Dendritic cell treated with granulocyte-macrophage colony-stimulating factor and Interleukin-4, amounts not matched to agents 40 ng/mL and 50 ng/mL, for 4 days (primary cell): ENCODE measurements around the gene WSCD2.

Experiments
- H3K27ac Mint-ChIP-seq: one replicate; pipeline ENCODE4 v1.8.0; 2022; ENCODE audit warnings: mild to moderate bottlenecking, mixed read lengths
- H3K27me3 Mint-ChIP-seq: one replicate; pipeline ENCODE4 v1.8.0; 2022; ENCODE audit warnings: mild to moderate bottlenecking, mixed read lengths
- H3K36me3 Mint-ChIP-seq: one replicate; pipeline ENCODE4 v1.8.0; 2022; ENCODE audit warnings: low read depth, mixed read lengths
- H3K4me1 Mint-ChIP-seq: one replicate; pipeline ENCODE4 v1.8.0; 2022; ENCODE audit warnings: low read depth, mixed read lengths
- H3K4me3 Mint-ChIP-seq: one replicate; pipeline ENCODE4 v1.8.0; 2022; ENCODE audit warnings: mild to moderate bottlenecking, moderate library complexity, mixed read lengths
- H3K9me3 Mint-ChIP-seq: one replicate; pipeline ENCODE4 v1.8.0; 2022; ENCODE audit warnings: mixed read lengths
- intact Hi-C: fragments of 100-400 bp; cut with micrococcal nuclease; formaldehyde crosslinking; loops from one replicate; pipeline ENCODE4 v1.15.0; 2022

The WSCD2 gene

GRCh38 chr12:108237272-108237671, 108.2 kb downstream of the WSCD2 start:
- Mint-ChIP-seq H3K9me3 (no peaks in the 10 kb centered on the region), H3K27me3 (peaks cover 48% of the 10 kb centered on the region), H3K36me3 (no peaks in the 10 kb centered on the region), H3K4me3 (no peak overlapping the region), H3K4me1 (no peaks in the 10 kb centered on the region), H3K27ac (no peak overlapping the region)
- intact Hi-C loops: no loop called here

- intact Hi-C loops: no loop called here
- peaks cover 48% of the 10 kb centered on the region for H3K27me3 Mint-ChIP-seq
- H3K36me3 Mint-ChIP-seq: no peaks in the 10 kb centered on the region
- no peaks in the 10 kb centered on the region for H3K9me3 Mint-ChIP-seq
- no peak overlapping the region for H3K27ac Mint-ChIP-seq
- H3K4me3 Mint-ChIP-seq: no peak overlapping the region
- H3K4me1 Mint-ChIP-seq: no peaks in the 10 kb centered on the region
Measured at GRCh38 chr12:108238474-108238873, 109.4 kb downstream of the WSCD2 start.

GRCh38 chr12:108239378-108239777, 110.3 kb downstream of the WSCD2 start:
- Mint-ChIP-seq H3K27ac (no peak overlapping the region), H3K36me3 (no peaks in the 10 kb centered on the region), H3K4me3 (no peak overlapping the region), H3K4me1 (no peaks in the 10 kb centered on the region), H3K27me3 (peaks cover 49% of the 10 kb centered on the region), H3K9me3 (no peaks in the 10 kb centered on the region)
- intact Hi-C loops: no loop called here

GRCh38 chr12:108240027-108240785, 111.1 kb downstream of the WSCD2 start:
- intact Hi-C loops: no loop called here
- no peaks in the 10 kb centered on the region for H3K9me3 Mint-ChIP-seq
- H3K4me1 Mint-ChIP-seq: no peaks in the 10 kb centered on the region
- H3K27ac Mint-ChIP-seq: no peak overlapping the region
- H3K36me3 Mint-ChIP-seq: no peaks in the 10 kb centered on the region
- H3K4me3 Mint-ChIP-seq: no peak overlapping the region
- H3K27me3 Mint-ChIP-seq: peaks cover 46% of the 10 kb centered on the region

GRCh38 chr12:108240928-108241327, 111.8 kb downstream of the WSCD2 start:
- Mint-ChIP-seq H3K9me3 (no peaks in the 10 kb centered on the region), H3K4me3 (no peak overlapping the region), H3K4me1 (no peaks in the 10 kb centered on the region)

GRCh38 chr12:108241986-108242703, 113.1 kb downstream of the WSCD2 start:
- no peak overlapping the region for H3K27ac Mint-ChIP-seq
- H3K36me3 Mint-ChIP-seq: no peaks in the 10 kb centered on the region
- intact Hi-C loops: no loop called here
- H3K4me3 Mint-ChIP-seq: no peak overlapping the region
- H3K4me1 Mint-ChIP-seq: no peaks in the 10 kb centered on the region
- no peaks in the 10 kb centered on the region for H3K9me3 Mint-ChIP-seq
- H3K27me3 Mint-ChIP-seq: peaks cover 41% of the 10 kb centered on the region

More at GRCh38 chr12:108240928-108241327, 111.8 kb downstream of the WSCD2 start:
- H3K36me3 Mint-ChIP-seq: no peaks in the 10 kb centered on the region
- intact Hi-C loops: no loop called here
- H3K27me3 Mint-ChIP-seq: peaks cover 45% of the 10 kb centered on the region
- H3K27ac Mint-ChIP-seq: no peak overlapping the region

- intact Hi-C loops: no loop called here
- no peak overlapping the region for H3K4me3 Mint-ChIP-seq
- H3K4me1 Mint-ChIP-seq: no peaks in the 10 kb centered on the region
- H3K36me3 Mint-ChIP-seq: no peaks in the 10 kb centered on the region
- H3K27ac Mint-ChIP-seq: no peak overlapping the region
- H3K27me3 Mint-ChIP-seq: peaks cover 36% of the 10 kb centered on the region
- H3K9me3 Mint-ChIP-seq: no peaks in the 10 kb centered on the region
Measured at GRCh38 chr12:108247130-108247529, 118.0 kb downstream of the WSCD2 start.

GRCh38 chr12:108248011-108248410, 118.9 kb downstream of the WSCD2 start:
- no peak overlapping the region for H3K4me3 Mint-ChIP-seq
- no peaks in the 10 kb centered on the region for H3K9me3 Mint-ChIP-seq
- H3K27me3 Mint-ChIP-seq: peaks cover 36% of the 10 kb centered on the region
- intact Hi-C loops: no loop called here
- H3K4me1 Mint-ChIP-seq: peaks cover under 1% of the 10 kb centered on the region
- H3K27ac Mint-ChIP-seq: no peak overlapping the region
- H3K36me3 Mint-ChIP-seq: no peaks in the 10 kb centered on the region

GRCh38 chr12:108252523-108252922, 123.4 kb downstream of the WSCD2 start:
- intact Hi-C loops: no loop called here
- H3K9me3 Mint-ChIP-seq: no peaks in the 10 kb centered on the region
- H3K36me3 Mint-ChIP-seq: no peaks in the 10 kb centered on the region
- H3K4me3 Mint-ChIP-seq: no peak overlapping the region
- H3K27me3 Mint-ChIP-seq: peaks cover 53% of the 10 kb centered on the region
- H3K27ac Mint-ChIP-seq: no peak overlapping the region
- H3K4me1 Mint-ChIP-seq: peaks cover 12% of the 10 kb centered on the region

- intact Hi-C loops: no loop called here
- H3K4me1 Mint-ChIP-seq: peaks cover 12% of the 10 kb centered on the region
- peaks cover 49% of the 10 kb centered on the region for H3K27me3 Mint-ChIP-seq
- no peaks in the 10 kb centered on the region for H3K36me3 Mint-ChIP-seq
- no peaks in the 10 kb centered on the region for H3K9me3 Mint-ChIP-seq
- H3K4me3 Mint-ChIP-seq: no peak overlapping the region
- H3K27ac Mint-ChIP-seq: no peak overlapping the region
Measured at GRCh38 chr12:108253540-108253939, 124.5 kb downstream of the WSCD2 start.

GRCh38 chr12:108254030-108254429, 124.9 kb downstream of the WSCD2 start:
- peaks cover 12% of the 10 kb centered on the region for H3K4me1 Mint-ChIP-seq
- peaks cover 44% of the 10 kb centered on the region for H3K27me3 Mint-ChIP-seq

GRCh38 chr12:108254517-108255251, 125.6 kb downstream of the WSCD2 start:
- intact Hi-C loops: no loop called here
- H3K4me1 Mint-ChIP-seq: peaks cover 12% of the 10 kb centered on the region
- H3K27ac Mint-ChIP-seq: no peak overlapping the region
- H3K4me3 Mint-ChIP-seq: no peak overlapping the region
- H3K36me3 Mint-ChIP-seq: no peaks in the 10 kb centered on the region
- H3K9me3 Mint-ChIP-seq: peaks cover 6% of the 10 kb centered on the region
- H3K27me3 Mint-ChIP-seq: peaks cover 40% of the 10 kb centered on the region

More at GRCh38 chr12:108254030-108254429, 124.9 kb downstream of the WSCD2 start:
- H3K36me3 Mint-ChIP-seq: no peaks in the 10 kb centered on the region
- no peak overlapping the region for H3K4me3 Mint-ChIP-seq
- no peaks in the 10 kb centered on the region for H3K9me3 Mint-ChIP-seq
- H3K27ac Mint-ChIP-seq: no peak overlapping the region
- intact Hi-C loops: no loop called here

- no peak overlapping the region for H3K27ac Mint-ChIP-seq
- peaks cover 12% of the 10 kb centered on the region for H3K4me1 Mint-ChIP-seq
- peaks cover 12% of the 10 kb centered on the region for H3K9me3 Mint-ChIP-seq
- H3K36me3 Mint-ChIP-seq: no peaks in the 10 kb centered on the region
- peaks cover 42% of the 10 kb centered on the region for H3K27me3 Mint-ChIP-seq
- intact Hi-C loops: no loop called here
- H3K4me3 Mint-ChIP-seq: no peak overlapping the region
Measured at GRCh38 chr12:108255252-108255602, 126.1 kb downstream of the WSCD2 start.

- no peak overlapping the region for H3K4me3 Mint-ChIP-seq
- no peaks in the 10 kb centered on the region for H3K36me3 Mint-ChIP-seq
- H3K4me1 Mint-ChIP-seq: peaks cover 12% of the 10 kb centered on the region
- H3K9me3 Mint-ChIP-seq: peaks cover 30% of the 10 kb centered on the region
- H3K27me3 Mint-ChIP-seq: peaks cover 36% of the 10 kb centered on the region
- H3K27ac Mint-ChIP-seq: no peak overlapping the region
- intact Hi-C loops: no loop called here
Measured at GRCh38 chr12:108257004-108257403, 127.9 kb downstream of the WSCD2 start.
